Common myeloid progenitor, CD34-positive (primary cell): ENCODE results near the gene KLHL30.

Experiments
- CTCF ChIA-PET: fragments of 350-600 bp; sonication (Branson Sonifier 250); formaldehyde crosslinking; loops from one replicate; lab custom pipeline; 2021; ENCODE audit warnings: antibody characterized with exemption; lab: Charles Lee
- POLR2A ChIA-PET: fragments of 350-600 bp; sonication (Branson Sonifier 250); formaldehyde crosslinking; loops from one replicate; lab custom pipeline; 2021; ENCODE audit warnings: antibody characterized with exemption; lab: Charles Lee
- DNase-seq, 3 donors: peaks; one replicate each; pipeline versions ENCODE4 v3.0.0 to v3.0.0-alpha.2; 2013
- H3K27ac ChIP-seq, 2 experiments: 1 replicate in 1 of 2; 2 replicates in 1 of 2; pipeline ENCODE4 v1.7.0; 2013; ENCODE audit warnings: inconsistent platforms in 2 of 2, low read length in 2 of 2, mild to moderate bottlenecking in 2 of 2, low read depth in 1 of 2, moderate library complexity in 1 of 2; ENCODE audit not compliant: severe bottlenecking in 2 of 2, insufficient read depth in 1 of 2, poor library complexity in 1 of 2
- H3K27me3 ChIP-seq, 5 experiments: replicated peaks in 2 of 5; 1 replicate in 3 of 5; 2 replicates in 2 of 5; pipeline versions ENCODE4 v1.6.1 to v1.7.0; 2013; ENCODE audit warnings: low read length in 4 of 5, mild to moderate bottlenecking in 2 of 5, moderate library complexity in 2 of 5, inconsistent platforms in 1 of 5; ENCODE audit not compliant: insufficient read depth in 5 of 5, control insufficient read depth in 4 of 5
- H3K36me3 ChIP-seq, 4 experiments: 1 replicate in 2 of 4; 2 replicates in 2 of 4; pipeline versions ENCODE4 v1.6.1 to v1.7.0; 2013; ENCODE audit warnings: low read length in 3 of 4, control low read depth in 1 of 4, mild to moderate bottlenecking in 1 of 4; ENCODE audit not compliant: control insufficient read depth in 4 of 4, insufficient read depth in 4 of 4
- H3K4me1 ChIP-seq, 4 experiments: 1 replicate in 3 of 4; 2 replicates in 1 of 4; pipeline versions ENCODE4 v1.6.1 to v1.7.1; 2013; ENCODE audit warnings: low read length in 3 of 4, mild to moderate bottlenecking in 3 of 4, control low read depth in 1 of 4, inconsistent platforms in 1 of 4, moderate library complexity in 1 of 4; ENCODE audit not compliant: control insufficient read depth in 4 of 4, insufficient read depth in 4 of 4; ENCODE audit errors: control extremely low read depth in 1 of 4
- H3K4me3 ChIP-seq, 7 experiments: 1 replicate in 4 of 7; 2 replicates in 3 of 7; pipeline versions ENCODE4 v1.5.1 to v1.7.0; 2013; ENCODE audit warnings: mild to moderate bottlenecking in 7 of 7, low read length in 6 of 7, moderate library complexity in 6 of 7, inconsistent platforms in 2 of 7, low read depth in 2 of 7, control low read depth in 1 of 7; ENCODE audit not compliant: insufficient read depth in 4 of 7, control insufficient read depth in 1 of 7; ENCODE audit errors: extremely low read depth in 1 of 7
- H3K9me3 ChIP-seq, 5 experiments: 1 replicate in 4 of 5; 2 replicates in 1 of 5; pipeline versions ENCODE4 v1.6.1 to v1.7.1; 2013; ENCODE audit warnings: low read length in 4 of 5, mild to moderate bottlenecking in 2 of 5, inconsistent platforms in 1 of 5, low read depth in 1 of 5, moderate library complexity in 1 of 5; ENCODE audit not compliant: control insufficient read depth in 4 of 5, insufficient read depth in 2 of 5; ENCODE audit errors: control extremely low read depth in 1 of 5
- WGBS: methylation state at CpG from one replicate; pipeline ENCODE4 v1.1.5; 2013; ENCODE audit not compliant: insufficient coverage; 5-methylcytosine and 5-hydroxymethylcytosine counted together

KLHL30 gene

DNA sequence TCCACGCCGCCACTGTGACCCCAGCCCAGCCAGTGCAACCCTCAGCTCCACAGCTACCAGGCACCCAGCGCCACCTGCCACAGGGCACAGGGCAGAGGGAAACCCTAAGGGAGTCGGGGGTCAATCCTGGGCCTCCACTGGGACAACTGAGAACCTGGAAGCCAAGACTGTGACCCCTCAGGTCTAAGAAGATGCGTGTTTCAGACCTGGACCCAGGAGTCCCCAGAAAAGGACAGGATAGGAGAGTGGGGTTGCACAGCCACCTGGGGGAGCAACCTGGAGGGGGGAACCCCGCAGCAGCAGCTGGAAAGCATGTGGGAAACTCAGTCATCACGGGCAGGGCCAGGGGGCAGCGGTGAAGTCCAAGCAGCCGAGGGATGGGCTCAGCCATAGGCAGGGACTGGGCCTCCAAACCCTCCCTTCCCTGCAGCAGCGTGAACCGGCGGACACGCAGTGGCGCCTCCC lies 34.2 kb upstream of the KLHL30 start:
- H3K4me3 ChIP-seq, result no peak overlapping the region
- ChIA-PET CTCF (no interaction called here), POLR2A (no interaction called here)
- no peaks in the 10 kb centered on the region for H3K36me3 ChIP-seq
- no peaks in the 10 kb centered on the region for H3K9me3 ChIP-seq
- WGBS, result 97% methylated on average over 13 of the region's 14 CpGs
- no peaks in the 10 kb centered on the region for H3K27me3 ChIP-seq
- DNase-seq, result no peak
- H3K27ac ChIP-seq, result no peak overlapping the region
- H3K4me1 ChIP-seq, result peaks cover 0 to 34% (median 18%) of the 10 kb centered on the region in 4 experiments

DNA sequence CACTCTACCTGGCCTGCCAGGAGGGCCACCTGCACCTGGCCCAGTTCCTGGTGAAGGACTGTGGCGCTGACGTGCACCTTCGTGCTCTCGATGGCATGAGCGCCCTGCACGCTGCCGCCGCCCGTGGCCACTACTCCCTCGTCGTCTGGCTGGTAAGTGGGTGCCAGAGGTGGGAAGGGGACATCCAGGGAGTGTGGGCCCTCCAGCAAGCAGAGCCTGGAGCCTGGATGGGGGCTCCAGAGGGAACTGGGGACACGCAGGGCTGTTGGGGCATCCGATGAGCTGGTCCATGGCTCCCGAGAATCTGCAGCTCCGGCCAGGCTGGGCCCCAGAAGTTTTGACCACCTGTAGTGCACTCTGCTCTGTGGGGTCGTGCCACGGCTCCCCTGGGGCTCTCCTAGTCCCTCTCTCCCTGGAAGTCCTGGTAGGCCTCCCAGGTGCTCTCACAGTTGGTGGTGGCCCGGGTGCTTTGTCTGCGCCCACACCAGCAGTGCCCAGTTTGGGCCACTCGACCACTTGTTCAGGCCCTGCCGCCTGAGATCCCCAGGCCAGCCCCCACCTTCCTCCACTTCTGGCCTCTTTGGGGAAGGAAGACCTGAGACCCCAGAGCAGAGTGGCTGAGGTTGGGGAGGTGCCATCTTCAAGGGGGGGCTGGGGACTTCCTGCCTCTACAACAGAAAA lies 33.6 kb upstream of the KLHL30 start:
- 100% methylated on average over 18 of the region's 21 CpGs for WGBS
- H3K4me3 ChIP-seq, result no peak overlapping the region
- H3K36me3 ChIP-seq, result no peaks in the 10 kb centered on the region
- H3K27ac ChIP-seq, result no peak overlapping the region
- no peaks in the 10 kb centered on the region for H3K9me3 ChIP-seq
- DNase-seq, result no peak
- ChIA-PET POLR2A (no interaction called here), CTCF (no interaction called here)
- H3K4me1 ChIP-seq, result peaks cover 0 to 32% (median 15%) of the 10 kb centered on the region in 4 experiments
- H3K27me3 ChIP-seq, result no peaks in the 10 kb centered on the region

DNA sequence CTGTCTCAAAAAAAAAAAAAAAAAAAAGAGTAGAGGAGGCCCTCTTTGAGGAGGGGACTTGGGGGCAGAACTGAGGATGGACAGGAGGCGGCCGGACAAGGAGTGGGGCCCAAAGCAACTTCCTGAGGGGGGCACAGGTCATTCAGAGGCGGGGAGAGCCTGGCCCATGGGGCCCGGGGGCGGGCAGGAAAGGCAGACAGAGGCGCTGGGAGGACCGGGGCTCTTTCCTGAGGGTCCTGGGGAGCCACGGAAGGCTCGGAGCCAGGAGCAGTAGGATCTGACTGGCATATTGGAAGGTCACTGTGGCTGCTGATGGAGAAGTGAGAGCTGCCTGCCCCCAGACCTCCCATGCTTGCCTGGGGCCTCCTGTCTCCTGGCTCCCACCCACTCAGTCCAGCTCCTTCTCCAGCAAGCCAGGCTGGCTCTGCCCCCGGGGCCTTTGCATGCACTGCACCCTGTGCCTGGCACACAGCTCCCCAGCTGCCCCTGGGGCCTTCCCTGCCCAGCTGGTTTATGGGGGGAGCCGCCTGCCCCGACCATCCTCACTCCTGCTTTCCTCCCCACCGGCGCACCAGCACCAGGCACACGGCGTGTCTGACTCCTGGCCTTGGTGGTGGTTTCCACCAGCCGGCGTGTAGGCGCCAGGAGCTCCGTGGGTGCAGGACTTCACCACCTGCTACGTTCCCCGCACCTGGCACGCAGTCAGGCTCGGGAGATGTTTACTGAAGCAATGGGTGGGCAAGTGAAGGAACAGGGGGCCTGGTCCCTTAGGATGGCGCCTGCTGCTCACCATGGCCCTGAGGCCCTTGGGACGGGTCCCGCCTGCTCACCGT lies 32.7 kb upstream of the KLHL30 start:
- WGBS, result 95% methylated on average over 21 of the region's 28 CpGs
- Histone ChIP-seq H3K4me3 (no peak overlapping the region), H3K27me3 (no peaks in the 10 kb centered on the region), H3K27ac (no peak overlapping the region), H3K4me1 (peaks cover 0 to 32% (median 15%) of the 10 kb centered on the region in 4 experiments), H3K9me3 (no peaks in the 10 kb centered on the region), H3K36me3 (no peaks in the 10 kb centered on the region)
- no peak for DNase-seq
- ChIA-PET CTCF (no interaction called here), POLR2A (no interaction called here)

DNA sequence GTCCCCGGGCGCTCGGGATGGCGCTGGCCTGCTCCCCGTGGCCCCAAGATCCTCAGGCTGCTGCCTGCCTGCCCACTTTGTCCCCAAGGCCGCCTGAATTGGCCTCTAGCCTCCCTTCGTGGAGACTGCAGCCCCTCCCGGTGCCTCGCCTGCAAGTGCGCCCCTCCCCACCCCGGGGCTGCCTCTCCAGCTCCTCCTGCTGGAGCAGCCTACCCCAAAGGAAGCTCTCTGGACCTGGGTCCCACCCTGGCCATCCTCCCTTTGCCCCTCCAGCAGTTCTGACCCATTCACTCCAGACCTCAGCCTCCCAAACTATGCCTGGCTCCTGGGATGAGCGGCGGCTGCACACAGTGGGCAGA lies 32.1 kb upstream of the KLHL30 start:
- no peak overlapping the region for H3K4me3 ChIP-seq
- peaks cover 0 to 32% (median 15%) of the 10 kb centered on the region in 4 experiments for H3K4me1 ChIP-seq
- DNase-seq, result no peak
- WGBS, result 92% methylated on average over 12 of the region's 13 CpGs
- H3K36me3 ChIP-seq, result no peaks in the 10 kb centered on the region
- no peaks in the 10 kb centered on the region for H3K9me3 ChIP-seq
- ChIA-PET CTCF (interaction anchor here (1.2 kb wide), 1 partner anchor 25 kb away, joined by 3 read pairs; no protein-coding TSS in a partner anchor), POLR2A (no interaction called here)
- H3K27me3 ChIP-seq, result no peaks in the 10 kb centered on the region
- no peak overlapping the region for H3K27ac ChIP-seq

DNA sequence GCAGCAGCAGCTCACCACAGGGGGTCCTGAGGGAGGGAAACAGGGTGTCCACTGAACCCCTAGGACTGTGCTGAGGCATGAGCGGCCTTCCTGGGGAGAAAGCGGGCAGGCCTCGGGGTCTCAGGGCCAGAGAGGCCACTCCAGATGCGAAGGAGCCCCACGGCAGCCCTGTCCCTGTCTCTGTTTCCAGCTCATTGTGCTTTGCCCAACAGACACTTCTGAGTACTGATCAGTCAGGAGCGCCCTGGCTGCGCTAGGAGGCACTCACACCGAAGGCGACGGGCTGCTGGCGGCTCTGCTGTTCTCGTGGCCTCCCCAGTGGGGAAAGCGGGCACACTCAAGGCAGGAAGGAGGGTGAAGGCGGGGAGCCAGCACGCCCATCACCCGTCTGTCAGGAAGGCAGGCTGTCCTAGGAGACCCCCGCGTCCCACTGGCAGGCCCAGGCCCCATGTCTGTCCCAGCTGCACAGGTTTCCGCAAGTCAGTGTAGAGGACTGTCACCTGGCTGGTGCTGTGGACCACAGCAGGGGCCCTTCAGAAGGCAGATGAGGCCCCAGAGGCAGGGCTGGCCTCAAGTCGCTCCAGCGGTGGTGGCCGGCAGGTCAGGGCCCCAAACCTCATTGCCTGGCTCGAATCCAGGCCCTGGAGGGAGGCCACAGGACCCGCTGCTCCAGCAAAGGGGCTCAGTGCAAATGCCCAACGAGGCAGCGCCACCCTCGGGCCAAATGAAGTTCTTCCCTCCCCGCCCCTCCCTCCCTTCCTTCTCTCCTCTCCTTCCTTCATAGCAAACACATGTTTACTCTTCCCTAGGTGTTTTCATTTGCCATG lies 31.6 kb upstream of the KLHL30 start:
- no peak overlapping the region for H3K27ac ChIP-seq
- ChIA-PET CTCF (interaction anchor here (1.2 kb wide), 1 partner anchor 25 kb away, joined by 3 read pairs; no protein-coding TSS in a partner anchor), POLR2A (no interaction called here)
- H3K9me3 ChIP-seq, result no peaks in the 10 kb centered on the region
- DNase-seq, result peak in 2 of 3 donors; percentile 25 to 28
- no peaks in the 10 kb centered on the region for H3K27me3 ChIP-seq
- peaks cover 0 to 32% (median 15%) of the 10 kb centered on the region in 4 experiments for H3K4me1 ChIP-seq
- H3K4me3 ChIP-seq, result no peak overlapping the region
- H3K36me3 ChIP-seq, result no peaks in the 10 kb centered on the region
- 83% methylated on average over 24 of the region's 28 CpGs for WGBS

DNA sequence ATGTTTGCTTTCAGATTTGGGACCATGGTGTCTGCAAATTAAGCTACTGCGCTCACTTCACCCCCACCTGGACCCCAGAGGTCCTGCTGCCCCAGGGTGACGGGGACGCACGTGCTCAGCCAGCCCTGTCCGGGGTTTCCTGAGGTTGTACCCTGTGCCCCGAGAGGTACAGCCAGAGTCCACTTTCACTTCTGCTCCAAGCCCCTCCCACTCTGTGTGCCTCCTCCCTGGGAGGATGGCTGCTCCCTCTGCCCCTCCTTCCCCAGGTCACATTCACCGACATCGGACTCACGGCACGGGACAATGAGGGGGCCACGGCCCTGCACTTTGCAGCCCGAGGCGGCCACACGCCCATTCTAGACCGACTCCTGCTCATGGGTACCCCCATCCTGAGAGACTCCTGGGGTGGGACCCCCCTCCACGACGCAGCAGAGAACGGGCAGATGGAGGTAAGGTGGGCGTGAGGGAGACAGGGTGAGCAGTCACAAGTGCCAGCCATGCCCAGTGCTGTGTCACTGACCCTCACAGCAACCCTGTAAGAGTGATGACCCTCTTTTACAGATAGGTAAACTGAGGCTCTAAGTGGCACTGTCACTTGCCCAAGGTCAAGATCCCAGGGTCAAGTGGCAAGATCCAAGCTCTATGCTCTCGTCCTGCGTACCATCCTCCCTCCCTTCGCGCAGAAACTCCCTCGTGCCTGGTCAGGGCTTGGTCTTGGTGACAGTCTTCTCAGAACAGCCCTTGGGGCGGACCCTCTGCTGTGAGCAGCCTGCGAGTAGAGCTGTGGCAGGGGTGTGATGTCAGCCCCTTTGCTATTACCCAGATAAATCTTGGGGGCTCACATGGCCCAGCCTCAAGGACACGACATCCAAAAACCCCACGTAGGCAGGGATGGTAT lies 30.7 kb upstream of the KLHL30 start:
- peak in 1 of 3 donors; percentile 15 for DNase-seq
- H3K4me1 ChIP-seq, result peaks cover 0 to 32% (median 15%) of the 10 kb centered on the region in 4 experiments
- no peak overlapping the region for H3K27ac ChIP-seq
- WGBS, result 85% methylated on average over 23 of the region's 28 CpGs
- POLR2A ChIA-PET, result no interaction called here
- H3K36me3 ChIP-seq, result no peaks in the 10 kb centered on the region
- H3K9me3 ChIP-seq, result peaks cover 0 to 2% (median 0%) of the 10 kb centered on the region in 5 experiments
- CTCF ChIA-PET, result interaction anchor here (1.2 kb wide), 1 partner anchor 26 kb away, joined by 3 read pairs; no protein-coding TSS in a partner anchor
- no peaks in the 10 kb centered on the region for H3K27me3 ChIP-seq
- H3K4me3 ChIP-seq, result no peak overlapping the region
